ENCODE measurements around the gene STRAP.
"Not testable (repeated sequence)": the region's sequence is repeated elsewhere in the genome, so short reads cannot be mapped to it uniquely, and the experiment has no call there.

STRAP gene

GRCh38 chr12:15928870-15929571 is 46.8 kb downstream of the STRAP start:
- DNase-seq, result no peak

- DNase-seq, result no peak
These were observed 49.4 kb downstream of the STRAP start for GRCh38 chr12:15931590-15932053.

GRCh38 chr12:15932327-15932726 is 50.1 kb downstream of the STRAP start:
- no peak for DNase-seq

- no peak for DNase-seq
These were observed 50.8 kb downstream of the STRAP start for GRCh38 chr12:15932971-15933370.

GRCh38 chr12:15933751-15934150 is 51.6 kb downstream of the STRAP start:
- no peak for DNase-seq

GRCh38 chr12:15936751-15937150 is 54.6 kb downstream of the STRAP start:
- no peak for DNase-seq

GRCh38 chr12:15937902-15938301 is 55.7 kb downstream of the STRAP start:
- no peak for DNase-seq

- DNase-seq, result no peak
These were observed 56.9 kb downstream of the STRAP start for GRCh38 chr12:15939111-15939510.

- DNase-seq, result no peak
These were observed 60.3 kb downstream of the STRAP start for GRCh38 chr12:15942475-15942874.

- DNase-seq, result not testable (repeated sequence)
These were observed 61.3 kb downstream of the STRAP start for GRCh38 chr12:15943519-15943918.

GRCh38 chr12:15948461-15948860 is 66.3 kb downstream of the STRAP start:
- DNase-seq, result not testable (repeated sequence)

Measured in activated CD4-positive, alpha-beta T cell treated with anti-CD3 and anti-CD28 coated beads for 1 hour (primary cell).